Measurements from ENCODE around the gene RPS2. TPM values are rescaled to one million over a fixed set of nuclear protein-coding genes. Genes with fewer than 3 reads are reported as not detected.

The RPS2 gene
- total RNA-seq, 1 experiment from 2014 or later, result 4,395 TPM

GRCh38 chr16:1983544-1984346, 19.1 kb upstream of the RPS2 start, which contains the start of gene GFER (continued):
- peak; percentile 71; the same call in 1 of the 2 replicates for TF ChIP-seq JUN (CRISPR knock-in tag; IDR thresholded peaks at IDR 0.05)
- TF ChIP-seq FOXK1 (CRISPR knock-in tag; IDR thresholded peaks at IDR 0.05), result peak; percentile 82
- TF ChIP-seq NR3C1 (CRISPR knock-in tag; conservative IDR thresholded peaks at IDR 0.05; ENCODE audit: low read depth), result no peak
- no peak for TF ChIP-seq CBFB (CRISPR knock-in tag; IDR thresholded peaks at IDR 0.05; ENCODE audit: low read depth)
- TF ChIP-seq ZNF263 (CRISPR knock-in tag; IDR thresholded peaks at IDR 0.05; ENCODE audit: low read depth), result no peak
- TF ChIP-seq EMX1 (CRISPR knock-in tag; IDR thresholded peaks at IDR 0.05), result no peak
- TF ChIP-seq FOXJ3 (CRISPR knock-in tag; IDR thresholded peaks at IDR 0.05; ENCODE audit: borderline replicate concordance), result no peak
- no peak; the same call in 1 of the 2 replicates for TF ChIP-seq CDX4 (CRISPR knock-in tag; IDR thresholded peaks at IDR 0.05; ENCODE audit: borderline replicate concordance)
- TF ChIP-seq ERG (CRISPR knock-in tag; IDR thresholded peaks at IDR 0.05), result no peak
- TF ChIP-seq RORB (CRISPR knock-in tag; IDR thresholded peaks at IDR 0.05), result no peak
- TF ChIP-seq NFATC4 (CRISPR knock-in tag; IDR thresholded peaks at IDR 0.05), result peak; percentile 60; the same call in 1 of the 2 replicates
- no peak for TF ChIP-seq ZNF121 (CRISPR knock-in tag; IDR thresholded peaks at IDR 0.05)
- no peak for TF ChIP-seq ZMAT4 (CRISPR knock-in tag; IDR thresholded peaks at IDR 0.05)
- peak; percentile 70 for TF ChIP-seq ZBTB43 (CRISPR knock-in tag; IDR thresholded peaks at IDR 0.05)
- TF ChIP-seq ZNF138 (CRISPR knock-in tag; conservative IDR thresholded peaks at IDR 0.05), result no peak
- TF ChIP-seq ZNF281 (CRISPR knock-in tag; IDR thresholded peaks at IDR 0.05), result no peak
- TF ChIP-seq E2F5 (CRISPR knock-in tag; IDR thresholded peaks at IDR 0.05), result peak; percentile 84
- no peak for TF ChIP-seq AFF4 (CRISPR knock-in tag; IDR thresholded peaks at IDR 0.05; ENCODE audit: borderline replicate concordance)
- no peak for TF ChIP-seq STAT6 (CRISPR knock-in tag; conservative IDR thresholded peaks at IDR 0.05; ENCODE audit: low read depth)
- no peak for TF ChIP-seq ZNF219 (CRISPR knock-in tag; IDR thresholded peaks at IDR 0.05; ENCODE audit: borderline replicate concordance)
- no peak for TF ChIP-seq HMGA2 (CRISPR knock-in tag; IDR thresholded peaks at IDR 0.05)
- peak; percentile 58 for TF ChIP-seq CREM (CRISPR knock-in tag; IDR thresholded peaks at IDR 0.05)
- no peak for TF ChIP-seq MLX (CRISPR knock-in tag; IDR thresholded peaks at IDR 0.05)
- no peak for TF ChIP-seq KAT7 (CRISPR knock-in tag; IDR thresholded peaks at IDR 0.05; ENCODE audit: borderline replicate concordance)
